Measurements from ENCODE around the gene CRABP1. TPM values are rescaled to one million over a fixed set of nuclear protein-coding genes. Genes with fewer than 3 reads are reported as not detected.
A peak's percentile ranks its signal among the peaks of the same experiment; 100 is the strongest.

The CRABP1 gene
- total RNA-seq, 2 donors from 2014 or later: not detected

DNA sequence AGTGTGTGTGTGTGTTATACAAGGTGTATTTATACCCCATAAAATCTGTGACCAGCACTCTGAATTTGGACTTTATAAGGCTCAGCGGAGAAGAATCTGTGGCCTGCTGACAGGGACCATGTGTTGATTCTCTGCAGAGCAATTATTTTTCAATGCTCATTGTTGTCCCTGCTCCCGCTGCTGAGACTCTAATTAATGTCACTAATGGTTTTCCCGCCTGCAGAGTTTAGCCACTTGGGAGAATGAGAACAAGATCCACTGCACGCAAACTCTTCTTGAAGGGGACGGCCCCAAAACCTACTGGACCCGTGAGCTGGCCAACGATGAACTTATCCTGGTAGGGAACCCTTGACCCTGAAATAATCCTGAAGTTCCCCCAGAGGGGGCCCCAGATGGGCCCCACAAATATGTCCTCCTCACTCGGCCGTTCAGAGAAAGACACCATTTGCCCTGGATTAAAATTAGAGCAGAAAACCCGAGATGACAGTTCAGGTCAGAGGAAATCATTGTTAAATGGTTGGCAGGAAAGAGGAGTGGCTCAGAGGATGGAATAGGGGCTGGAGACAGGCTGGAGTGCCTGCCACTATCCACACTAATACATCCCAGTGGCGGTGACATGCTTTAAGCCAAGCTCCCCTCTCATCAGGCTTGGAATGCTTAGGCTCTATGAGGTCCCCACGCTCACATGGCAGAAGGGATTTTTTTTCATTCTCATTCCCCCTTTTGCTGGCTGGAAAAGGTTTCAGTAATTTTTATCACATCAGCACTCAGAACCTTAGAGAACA is 3.3 kb downstream of the CRABP1 start:
- Histone ChIP-seq H3K4me3 (no peak overlapping the region), H3K36me3 (no peaks in the 10 kb centered on the region), H3K9me3 (no peaks in the 10 kb centered on the region), H3K4me1 (replicated peaks) (no peaks in the 10 kb centered on the region), H3K27me3 (replicated peaks; ENCODE audit: insufficient read depth) (peaks cover 11% of the 10 kb centered on the region), H3K27ac (no peak overlapping the region)
- TF ChIP-seq POLR2A (IDR thresholded peaks at IDR 0.05) (no peak), POLR2AphosphoS5 (IDR thresholded peaks at IDR 0.05) (no peak)
- TF ChIP-seq, protein P1, sequence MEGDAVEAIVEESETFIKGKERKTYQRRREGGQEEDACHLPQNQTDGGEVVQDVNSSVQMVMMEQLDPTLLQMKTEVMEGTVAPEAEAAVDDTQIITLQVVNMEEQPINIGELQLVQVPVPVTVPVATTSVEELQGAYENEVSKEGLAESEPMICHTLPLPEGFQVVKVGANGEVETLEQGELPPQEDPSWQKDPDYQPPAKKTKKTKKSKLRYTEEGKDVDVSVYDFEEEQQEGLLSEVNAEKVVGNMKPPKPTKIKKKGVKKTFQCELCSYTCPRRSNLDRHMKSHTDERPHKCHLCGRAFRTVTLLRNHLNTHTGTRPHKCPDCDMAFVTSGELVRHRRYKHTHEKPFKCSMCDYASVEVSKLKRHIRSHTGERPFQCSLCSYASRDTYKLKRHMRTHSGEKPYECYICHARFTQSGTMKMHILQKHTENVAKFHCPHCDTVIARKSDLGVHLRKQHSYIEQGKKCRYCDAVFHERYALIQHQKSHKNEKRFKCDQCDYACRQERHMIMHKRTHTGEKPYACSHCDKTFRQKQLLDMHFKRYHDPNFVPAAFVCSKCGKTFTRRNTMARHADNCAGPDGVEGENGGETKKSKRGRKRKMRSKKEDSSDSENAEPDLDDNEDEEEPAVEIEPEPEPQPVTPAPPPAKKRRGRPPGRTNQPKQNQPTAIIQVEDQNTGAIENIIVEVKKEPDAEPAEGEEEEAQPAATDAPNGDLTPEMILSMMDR (IDR thresholded peaks at IDR 0.05): no peak
- DNase-seq (ENCODE audit: low spot score): no peak
- intact Hi-C loops (cut with DNase I): no loop called here
- 83% methylated on average over 12 of the region's 12 CpGs for WGBS

DNA sequence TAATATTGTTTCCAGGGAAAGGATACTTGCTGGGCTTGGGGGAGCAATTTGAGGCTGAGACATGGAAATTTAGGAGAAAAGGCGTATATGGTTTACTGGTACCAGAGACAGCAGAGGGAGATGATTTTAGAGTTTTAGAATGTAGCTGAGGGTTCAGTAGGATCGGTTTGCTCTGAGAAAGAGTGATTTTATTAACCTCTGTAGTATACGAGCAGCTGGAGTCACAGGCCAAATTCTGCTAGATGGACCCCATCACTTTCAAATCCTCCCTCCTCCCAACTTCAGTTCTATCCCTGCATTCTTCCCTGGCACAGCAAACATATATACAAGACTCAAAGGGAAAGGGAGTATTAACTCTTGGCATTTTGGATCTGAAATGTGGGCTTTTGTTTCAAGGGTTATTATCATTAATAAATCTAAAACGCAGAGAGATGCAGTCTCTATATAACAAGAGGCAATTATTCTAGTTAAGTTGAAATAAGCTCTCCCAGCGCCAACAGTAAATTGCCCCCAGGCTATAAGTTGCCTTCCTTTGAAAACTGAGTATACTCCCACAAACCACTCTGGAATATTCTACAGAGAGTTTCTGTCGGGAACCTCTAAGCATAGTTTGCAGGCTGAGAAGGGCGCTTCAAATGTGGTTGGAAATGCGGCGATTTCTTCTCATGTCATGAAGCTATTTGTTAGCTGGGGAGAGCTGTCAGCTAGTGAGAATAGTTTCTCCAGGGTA is 5.4 kb downstream of the CRABP1 start:
- WGBS: 56% methylated on average over 9 of the region's 9 CpGs
- DNase-seq (ENCODE audit: low spot score): no peak

DNA sequence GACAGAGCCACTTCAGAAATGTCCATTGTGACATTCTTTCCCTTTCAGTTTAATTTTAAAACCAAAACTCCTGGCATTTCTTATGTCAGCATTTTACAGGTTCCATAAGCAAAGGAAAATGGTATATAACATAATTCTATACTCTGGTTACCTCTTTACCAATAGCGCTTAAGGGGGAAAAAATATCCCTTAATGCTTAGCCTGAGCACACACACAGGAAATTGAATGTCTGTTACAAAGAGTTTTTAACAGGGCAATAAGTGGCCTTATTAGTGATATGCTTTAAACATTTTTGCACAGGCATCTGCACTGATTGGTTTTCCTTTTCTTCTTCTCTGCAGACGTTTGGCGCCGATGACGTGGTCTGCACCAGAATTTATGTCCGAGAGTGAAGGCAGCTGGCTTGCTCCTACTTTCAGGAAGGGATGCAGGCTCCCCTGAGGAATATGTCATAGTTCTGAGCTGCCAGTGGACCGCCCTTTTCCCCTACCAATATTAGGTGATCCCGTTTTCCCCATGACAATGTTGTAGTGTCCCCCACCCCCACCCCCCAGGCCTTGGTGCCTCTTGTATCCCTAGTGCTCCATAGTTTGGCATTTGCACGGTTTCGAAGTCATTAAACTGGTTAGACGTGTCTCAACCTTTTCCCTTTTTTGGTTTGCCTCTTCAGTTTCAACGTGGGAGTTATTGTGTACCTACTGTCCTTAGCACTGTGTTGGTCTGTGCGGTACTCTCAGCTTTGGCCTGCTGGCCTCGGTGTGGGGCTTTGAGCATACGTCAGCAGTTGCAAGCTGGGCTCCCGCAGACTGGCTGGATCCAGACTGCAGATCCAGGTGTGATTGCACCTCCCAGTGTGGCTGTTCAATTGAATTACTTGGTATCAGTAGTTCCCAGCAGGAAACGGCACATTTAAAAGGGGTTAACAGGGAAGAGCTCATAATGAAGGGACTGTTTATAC is 7.7 kb downstream of the CRABP1 start:
- H3K4me3 ChIP-seq: no peak overlapping the region
- no peaks in the 10 kb centered on the region for H3K36me3 ChIP-seq
- 23% methylated on average over 17 of the region's 17 CpGs for WGBS
- TF ChIP-seq POLR2AphosphoS5 (IDR thresholded peaks at IDR 0.05): peak; percentile 75
- TF ChIP-seq, protein P1 (IDR thresholded peaks at IDR 0.05): no peak
- no peaks in the 10 kb centered on the region for H3K4me1 ChIP-seq (replicated peaks)
- peak overlapping the region; percentile 52 to 65 for H3K27ac ChIP-seq
- H3K9me3 ChIP-seq: no peaks in the 10 kb centered on the region
- DNase-seq (ENCODE audit: low spot score): peak; percentile 52
- intact Hi-C loops (cut with DNase I): no loop called here
- H3K27me3 ChIP-seq (replicated peaks; ENCODE audit: insufficient read depth): no peaks in the 10 kb centered on the region

More for the DNA sequence above, 5.4 kb downstream of the CRABP1 start:
- no peaks in the 10 kb centered on the region for H3K27me3 ChIP-seq (replicated peaks; ENCODE audit: insufficient read depth)
- TF ChIP-seq, protein P1 (IDR thresholded peaks at IDR 0.05): no peak
- TF ChIP-seq POLR2A (IDR thresholded peaks at IDR 0.05) (no peak), POLR2AphosphoS5 (IDR thresholded peaks at IDR 0.05) (no peak)
- no peak overlapping the region for H3K4me3 ChIP-seq
- intact Hi-C loops (cut with DNase I): no loop called here
- H3K36me3 ChIP-seq: no peaks in the 10 kb centered on the region
- no peaks in the 10 kb centered on the region for H3K9me3 ChIP-seq
- no peak overlapping the region for H3K27ac ChIP-seq
- H3K4me1 ChIP-seq (replicated peaks): no peaks in the 10 kb centered on the region

DNA sequence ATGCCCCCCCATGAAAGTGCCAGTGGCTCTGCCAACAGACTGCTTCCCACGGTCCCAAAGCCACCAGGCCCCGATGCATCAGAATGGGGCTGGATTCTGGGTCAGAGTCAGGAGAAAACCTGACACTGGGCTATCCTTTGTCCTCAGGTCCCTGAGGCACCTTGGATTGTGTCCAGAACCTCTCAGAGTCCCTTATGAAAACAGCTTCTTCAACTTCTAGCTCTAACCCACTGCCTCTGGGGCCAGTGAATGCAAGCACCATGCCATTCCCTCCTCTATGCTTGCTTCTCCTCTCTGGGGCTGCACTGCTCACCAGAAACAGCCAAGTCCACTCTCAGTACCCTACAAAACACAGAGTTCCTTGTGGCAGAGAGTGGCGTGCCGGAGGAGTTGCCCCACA is 9.9 kb downstream of the CRABP1 start:
- intact Hi-C loops (cut with DNase I): no loop called here
- H3K36me3 ChIP-seq: no peaks in the 10 kb centered on the region
- H3K27me3 ChIP-seq (replicated peaks; ENCODE audit: insufficient read depth): no peaks in the 10 kb centered on the region
- DNase-seq (ENCODE audit: low spot score): no peak
- no peaks in the 10 kb centered on the region for H3K9me3 ChIP-seq
- TF ChIP-seq, protein P1 (IDR thresholded peaks at IDR 0.05): no peak
- TF ChIP-seq POLR2A (IDR thresholded peaks at IDR 0.05) (no peak), POLR2AphosphoS5 (IDR thresholded peaks at IDR 0.05) (no peak)
- 77% methylated on average over 4 of the region's 4 CpGs for WGBS
- H3K4me1 ChIP-seq (replicated peaks): no peaks in the 10 kb centered on the region
- H3K27ac ChIP-seq: no peak overlapping the region
- no peak overlapping the region for H3K4me3 ChIP-seq
